ENCODE data around the gene KIAA1328.

DNA sequence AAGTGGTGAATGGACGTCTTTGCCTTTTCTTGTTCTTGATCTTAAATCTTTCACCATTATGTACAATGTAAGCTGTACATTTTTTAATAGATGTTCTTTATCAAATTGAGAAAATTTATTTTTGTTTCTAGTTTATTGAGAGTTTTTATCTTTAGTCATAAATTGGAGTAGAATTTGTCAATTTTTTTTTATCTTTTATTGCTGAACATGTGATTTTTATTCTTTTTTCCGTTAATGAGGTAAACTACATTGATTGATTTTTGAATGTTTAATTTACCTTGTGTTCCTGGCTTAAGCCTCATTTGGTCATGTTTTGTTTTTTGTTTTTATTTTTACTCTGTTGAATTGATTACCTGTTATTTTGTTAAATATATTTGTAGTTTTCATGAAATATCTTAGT is 19.7 kb downstream of the KIAA1328 start:
- no peak for TF ChIP-seq REST (IDR thresholded peaks at IDR 0.05; ENCODE audit: low read depth)
- TF ChIP-seq, protein P1, sequence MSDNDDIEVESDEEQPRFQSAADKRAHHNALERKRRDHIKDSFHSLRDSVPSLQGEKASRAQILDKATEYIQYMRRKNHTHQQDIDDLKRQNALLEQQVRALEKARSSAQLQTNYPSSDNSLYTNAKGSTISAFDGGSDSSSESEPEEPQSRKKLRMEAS (IDR thresholded peaks at IDR 0.05), result no peak
- no peak for TF ChIP-seq FOXM1 (IDR thresholded peaks at IDR 0.05; ENCODE audit: borderline replicate concordance, low read depth)
- no peak for TF ChIP-seq CEBPB (IDR thresholded peaks at IDR 0.05)
- no peak for TF ChIP-seq TEAD4 (IDR thresholded peaks at IDR 0.05)
- no peak for TF ChIP-seq TAF1 (IDR thresholded peaks at IDR 0.05; ENCODE audit: low read depth)
- no peak for TF ChIP-seq EP300 (IDR thresholded peaks at IDR 0.05; ENCODE audit: borderline replicate concordance)
- TF ChIP-seq EGR1 (IDR thresholded peaks at IDR 0.05), result no peak
- no peak for TF ChIP-seq RAD21 (IDR thresholded peaks at IDR 0.05; ENCODE audit: low read depth)
- TF ChIP-seq USF1 (IDR thresholded peaks at IDR 0.05), result no peak
